Prostate gland (tissue), 2 donors: ENCODE data around the gene CHMP3.

Experiments
- POLR2AphosphoS5 ChIP-seq: sonication (generic); formaldehyde crosslinking; IDR thresholded peaks from one replicate; pipeline ENCODE4 v1.6.1; 2017; ENCODE audit warnings: antibody characterized with exemption
- TF ChIP-seq, protein P1 (sequence below), 4 experiments: fragments of 200-600 bp in 2 of 4; fragments of 450-650 bp in 2 of 4; sonication (generic) in 2 of 4; IDR thresholded peaks; 1 replicate in 3 of 4; 2 replicates in 1 of 4; pipeline ENCODE4 v1.5.1; 2016 to 2019; ENCODE audit warnings: antibody characterized with exemption in 4 of 4, mild to moderate bottlenecking in 2 of 4, moderate library complexity in 2 of 4

GRCh38 chr2:86543793-86544192 lies 19.4 kb downstream of the CHMP3 start:
- TF ChIP-seq, protein P1, sequence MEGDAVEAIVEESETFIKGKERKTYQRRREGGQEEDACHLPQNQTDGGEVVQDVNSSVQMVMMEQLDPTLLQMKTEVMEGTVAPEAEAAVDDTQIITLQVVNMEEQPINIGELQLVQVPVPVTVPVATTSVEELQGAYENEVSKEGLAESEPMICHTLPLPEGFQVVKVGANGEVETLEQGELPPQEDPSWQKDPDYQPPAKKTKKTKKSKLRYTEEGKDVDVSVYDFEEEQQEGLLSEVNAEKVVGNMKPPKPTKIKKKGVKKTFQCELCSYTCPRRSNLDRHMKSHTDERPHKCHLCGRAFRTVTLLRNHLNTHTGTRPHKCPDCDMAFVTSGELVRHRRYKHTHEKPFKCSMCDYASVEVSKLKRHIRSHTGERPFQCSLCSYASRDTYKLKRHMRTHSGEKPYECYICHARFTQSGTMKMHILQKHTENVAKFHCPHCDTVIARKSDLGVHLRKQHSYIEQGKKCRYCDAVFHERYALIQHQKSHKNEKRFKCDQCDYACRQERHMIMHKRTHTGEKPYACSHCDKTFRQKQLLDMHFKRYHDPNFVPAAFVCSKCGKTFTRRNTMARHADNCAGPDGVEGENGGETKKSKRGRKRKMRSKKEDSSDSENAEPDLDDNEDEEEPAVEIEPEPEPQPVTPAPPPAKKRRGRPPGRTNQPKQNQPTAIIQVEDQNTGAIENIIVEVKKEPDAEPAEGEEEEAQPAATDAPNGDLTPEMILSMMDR (IDR thresholded peaks at IDR 0.05), result no peak
- TF ChIP-seq POLR2AphosphoS5, result no peak
